ENCODE data around the gene TMEM179.

DNA sequence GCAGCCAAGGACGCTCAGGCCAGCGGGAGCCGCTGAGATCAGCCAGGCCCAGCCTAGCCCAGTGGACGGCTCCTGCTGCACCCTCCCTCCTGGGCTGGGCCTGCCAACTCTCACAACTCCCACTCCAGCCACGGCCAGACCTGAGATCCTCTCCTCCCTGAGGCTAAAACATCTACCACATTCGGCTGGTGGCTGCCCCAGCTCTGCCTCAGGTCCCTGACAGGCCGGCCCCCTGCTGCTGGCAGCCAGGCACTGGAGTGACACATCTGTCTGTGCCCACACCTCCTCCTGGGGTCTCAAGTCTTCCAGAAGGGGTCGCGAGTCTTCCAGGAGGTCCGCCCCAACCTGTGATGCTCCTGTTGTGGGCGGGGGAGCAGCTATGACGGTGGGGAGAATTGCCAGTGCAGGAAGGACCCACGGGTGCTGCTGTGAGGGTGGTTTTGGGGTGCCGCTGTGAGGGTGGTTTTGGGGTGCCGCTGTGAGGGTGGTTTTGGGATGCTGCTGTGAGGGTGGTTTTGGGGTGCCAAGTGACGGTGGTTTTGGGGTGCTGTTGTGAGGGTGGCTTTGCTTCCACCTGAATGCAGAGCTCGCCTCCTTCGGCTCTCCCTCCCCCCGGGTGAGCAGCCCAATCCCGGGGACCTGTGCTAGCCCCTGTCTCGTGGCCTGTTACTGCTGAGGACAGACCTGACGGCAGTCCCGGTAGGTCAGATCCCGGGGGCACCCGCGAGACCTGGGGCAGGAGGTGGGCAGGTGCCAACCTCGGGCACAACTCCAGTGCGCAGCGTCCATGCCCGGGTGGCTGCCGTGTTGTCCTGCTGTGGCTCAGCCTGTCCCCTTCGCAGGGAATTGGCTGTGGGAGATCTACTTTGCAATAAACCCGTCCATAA lies 52.5 kb downstream of the TMEM179 start:
- TF ChIP-seq GATA2 (IDR thresholded peaks at IDR 0.05; ENCODE audit: low read depth, low read length) (no peak), GATA3 (IDR thresholded peaks at IDR 0.05; ENCODE audit: low read depth, low read length) (no peak)

All from SH-SY5Y (cell line).